ENCODE results near the gene P4HA1.

Gene P4HA1

DNA sequence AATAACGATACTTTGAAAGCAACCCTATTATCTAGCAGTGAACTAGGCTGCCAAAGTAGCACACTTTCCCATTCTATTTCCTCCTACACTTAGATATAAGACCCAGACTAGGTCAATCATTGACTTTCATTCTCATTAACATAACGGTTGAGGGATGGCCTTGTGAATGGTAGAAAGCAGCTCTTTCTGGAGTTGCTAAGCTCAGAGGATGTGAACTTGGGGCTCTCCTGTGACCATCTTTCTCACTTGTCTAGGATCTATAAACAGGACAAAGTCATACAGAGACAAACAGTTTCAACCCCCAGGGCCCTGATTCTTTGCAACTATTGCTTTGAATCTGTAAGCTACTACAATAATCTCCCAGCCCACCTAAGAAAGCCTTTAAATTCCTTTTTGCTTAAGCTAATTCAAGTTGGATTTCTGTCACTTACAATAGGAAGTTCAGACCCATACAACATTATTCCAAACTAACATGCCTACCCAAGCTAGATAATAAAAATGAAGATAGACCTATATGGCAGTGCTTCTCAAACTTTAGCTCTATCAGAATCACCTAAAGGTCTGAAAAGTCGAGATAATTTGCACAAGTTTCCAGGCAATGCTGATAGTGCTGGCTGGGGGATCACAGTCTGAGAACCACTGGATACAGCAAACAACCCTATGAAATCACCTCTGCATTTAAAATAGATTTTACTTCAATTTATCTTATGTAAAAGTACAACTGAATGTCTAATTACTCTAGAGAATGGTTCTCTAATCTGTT lies 16.7 kb downstream of the P4HA1 start:
- DNase-seq (ENCODE audit: insufficient read length, low spot score) (no peak), FAIRE-seq (no peak)
- TF ChIP-seq PAX5 (IDR thresholded peaks at IDR 0.05; ENCODE audit: insufficient read depth, low read length, severe bottlenecking) (no peak), SPI1 (IDR thresholded peaks at IDR 0.05; ENCODE audit: low read depth, low read length) (no peak), POU2F2 (IDR thresholded peaks at IDR 0.05; ENCODE audit: low read depth, low read length) (no peak), TAF1 (IDR thresholded peaks at IDR 0.05; ENCODE audit: low read depth, low read length) (no peak), POLR2AphosphoS5 (IDR thresholded peaks at IDR 0.05; ENCODE audit: low read depth, low read length) (no peak), POLR2A (IDR thresholded peaks at IDR 0.05; ENCODE audit: low read depth, low read length) (no peak)

DNA sequence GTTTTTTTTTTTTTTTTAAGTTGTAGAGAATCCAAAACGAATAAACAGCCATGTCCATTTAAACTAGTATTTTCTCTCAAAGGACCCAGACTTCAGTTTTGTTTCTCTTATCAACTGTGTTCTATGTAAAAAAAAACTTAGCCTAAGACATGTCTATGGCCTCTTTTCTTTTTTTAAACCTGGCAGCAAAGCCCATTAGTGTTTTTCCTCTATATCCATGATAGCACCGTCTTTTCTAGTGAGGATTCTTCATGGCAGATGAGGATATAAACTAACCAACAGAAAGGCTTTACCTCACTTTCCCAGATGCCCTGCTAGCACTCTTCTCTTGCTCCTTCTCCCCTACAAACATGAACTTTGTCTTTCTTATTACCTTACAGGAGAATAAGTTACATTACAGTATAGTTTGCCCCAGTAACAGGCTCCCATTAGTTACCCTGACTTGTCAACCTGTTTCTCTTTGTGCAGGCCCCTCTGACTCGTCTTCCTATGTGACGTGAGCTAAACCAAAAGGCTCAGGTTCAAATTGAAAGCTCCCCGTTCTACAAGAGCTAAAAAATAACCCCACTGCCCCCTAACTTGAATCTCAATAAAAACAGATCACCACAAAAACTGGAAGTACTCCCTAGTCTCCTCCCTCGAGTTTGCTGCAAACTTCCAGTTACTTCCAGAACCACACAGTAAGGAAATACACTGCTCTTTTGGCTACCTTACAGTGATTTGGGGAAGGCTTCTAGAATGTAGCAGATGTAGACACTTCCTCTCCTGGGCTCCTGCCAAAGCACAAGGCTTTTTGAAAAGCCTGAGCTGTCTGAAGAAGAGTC lies 20.1 kb downstream of the P4HA1 start:
- FAIRE-seq (no peak), DNase-seq (ENCODE audit: insufficient read length, low spot score) (no peak)
- TF ChIP-seq SPI1 (IDR thresholded peaks at IDR 0.05; ENCODE audit: low read depth, low read length) (peak; percentile 73), POU2F2 (IDR thresholded peaks at IDR 0.05; ENCODE audit: low read depth, low read length) (no peak), POLR2A (IDR thresholded peaks at IDR 0.05; ENCODE audit: low read depth, low read length) (no peak), PAX5 (IDR thresholded peaks at IDR 0.05; ENCODE audit: insufficient read depth, low read length, severe bottlenecking) (no peak), POLR2AphosphoS5 (IDR thresholded peaks at IDR 0.05; ENCODE audit: low read depth, low read length) (no peak)

- TF ChIP-seq TAF1 (IDR thresholded peaks at IDR 0.05; ENCODE audit: low read depth, low read length) (no peak), SPI1 (IDR thresholded peaks at IDR 0.05; ENCODE audit: low read depth, low read length) (no peak), POLR2AphosphoS5 (IDR thresholded peaks at IDR 0.05; ENCODE audit: low read depth, low read length) (no peak), PAX5 (IDR thresholded peaks at IDR 0.05; ENCODE audit: insufficient read depth, low read length, severe bottlenecking) (no peak), POLR2A (IDR thresholded peaks at IDR 0.05; ENCODE audit: low read depth, low read length) (no peak), POU2F2 (IDR thresholded peaks at IDR 0.05; ENCODE audit: low read depth, low read length) (no peak)
- DNase-seq (ENCODE audit: insufficient read length, low spot score): no peak
- no peak for FAIRE-seq
Measured at GRCh38 chr10:73075829-73076228, 20.8 kb downstream of the P4HA1 start.

DNA sequence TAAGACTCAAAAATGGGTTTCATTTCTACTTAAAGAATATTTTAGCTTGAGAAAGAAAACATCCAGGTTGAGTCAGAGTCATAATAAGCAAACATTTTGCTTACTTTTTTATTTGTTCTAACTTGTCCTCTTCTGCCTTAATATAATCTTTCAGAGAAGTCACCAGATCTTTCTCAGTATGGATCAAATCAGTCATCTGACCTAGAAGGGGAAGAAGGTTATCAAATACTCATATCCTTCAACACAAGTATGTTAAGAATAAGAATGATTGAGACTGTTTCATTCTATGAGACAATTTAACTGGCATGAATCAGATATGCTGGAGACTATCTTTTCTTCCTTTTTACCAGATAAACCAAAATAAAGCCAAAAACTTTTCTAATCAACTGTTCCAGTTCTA lies 23.0 kb downstream of the P4HA1 start:
- FAIRE-seq: no peak
- TF ChIP-seq POLR2A (IDR thresholded peaks at IDR 0.05; ENCODE audit: low read depth, low read length) (no peak), POU2F2 (IDR thresholded peaks at IDR 0.05; ENCODE audit: low read depth, low read length) (no peak), POLR2AphosphoS5 (IDR thresholded peaks at IDR 0.05; ENCODE audit: low read depth, low read length) (no peak), TAF1 (IDR thresholded peaks at IDR 0.05; ENCODE audit: low read depth, low read length) (no peak), PAX5 (IDR thresholded peaks at IDR 0.05; ENCODE audit: insufficient read depth, low read length, severe bottlenecking) (no peak), SPI1 (IDR thresholded peaks at IDR 0.05; ENCODE audit: low read depth, low read length) (no peak)
- no peak for DNase-seq (ENCODE audit: insufficient read length, low spot score)

DNA sequence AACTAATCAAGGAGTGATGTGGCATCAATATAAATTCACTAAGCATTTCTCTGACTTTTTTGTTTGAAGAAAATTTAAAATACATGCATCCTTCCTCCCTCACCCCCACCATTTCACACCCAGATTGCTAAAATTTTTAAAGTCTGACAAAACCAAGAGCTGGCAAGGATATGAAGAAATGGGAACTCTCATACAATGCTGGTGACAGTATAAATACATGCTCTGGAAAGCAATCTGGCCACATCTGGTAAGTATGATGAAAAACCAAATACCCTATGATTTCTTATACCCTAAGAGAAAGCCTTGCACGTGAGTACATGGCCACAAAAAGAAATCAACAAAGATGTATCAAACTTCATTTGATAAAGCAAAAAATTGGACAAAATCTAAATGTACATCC lies 31.2 kb downstream of the P4HA1 start:
- FAIRE-seq (no peak), DNase-seq (ENCODE audit: insufficient read length, low spot score) (no peak)

GRCh38 chr10:73061743-73062142 lies 34.9 kb downstream of the P4HA1 start:
- DNase-seq (ENCODE audit: insufficient read length, low spot score) (no peak), FAIRE-seq (no peak)

More for the DNA sequence above, 31.2 kb downstream of the P4HA1 start:
- TF ChIP-seq SPI1 (IDR thresholded peaks at IDR 0.05; ENCODE audit: low read depth, low read length) (no peak), PAX5 (IDR thresholded peaks at IDR 0.05; ENCODE audit: insufficient read depth, low read length, severe bottlenecking) (no peak), POU2F2 (IDR thresholded peaks at IDR 0.05; ENCODE audit: low read depth, low read length) (no peak), TAF1 (IDR thresholded peaks at IDR 0.05; ENCODE audit: low read depth, low read length) (no peak), POLR2AphosphoS5 (IDR thresholded peaks at IDR 0.05; ENCODE audit: low read depth, low read length) (no peak), POLR2A (IDR thresholded peaks at IDR 0.05; ENCODE audit: low read depth, low read length) (no peak)

GRCh38 chr10:73060738-73061635 lies 35.7 kb downstream of the P4HA1 start:
- DNase-seq (ENCODE audit: insufficient read length, low spot score): no peak
- FAIRE-seq: peak; percentile 45
- TF ChIP-seq POLR2AphosphoS5 (IDR thresholded peaks at IDR 0.05; ENCODE audit: low read depth, low read length) (no peak), POLR2A (IDR thresholded peaks at IDR 0.05; ENCODE audit: low read depth, low read length) (no peak), PAX5 (IDR thresholded peaks at IDR 0.05; ENCODE audit: insufficient read depth, low read length, severe bottlenecking) (no peak), POU2F2 (IDR thresholded peaks at IDR 0.05; ENCODE audit: low read depth, low read length) (no peak), SPI1 (IDR thresholded peaks at IDR 0.05; ENCODE audit: low read depth, low read length) (no peak), TAF1 (IDR thresholded peaks at IDR 0.05; ENCODE audit: low read depth, low read length) (no peak)

More at GRCh38 chr10:73061743-73062142, 34.9 kb downstream of the P4HA1 start:
- TF ChIP-seq SPI1 (IDR thresholded peaks at IDR 0.05; ENCODE audit: low read depth, low read length) (no peak), POLR2A (IDR thresholded peaks at IDR 0.05; ENCODE audit: low read depth, low read length) (no peak), TAF1 (IDR thresholded peaks at IDR 0.05; ENCODE audit: low read depth, low read length) (no peak), PAX5 (IDR thresholded peaks at IDR 0.05; ENCODE audit: insufficient read depth, low read length, severe bottlenecking) (no peak), POLR2AphosphoS5 (IDR thresholded peaks at IDR 0.05; ENCODE audit: low read depth, low read length) (no peak), POU2F2 (IDR thresholded peaks at IDR 0.05; ENCODE audit: low read depth, low read length) (no peak)

DNA sequence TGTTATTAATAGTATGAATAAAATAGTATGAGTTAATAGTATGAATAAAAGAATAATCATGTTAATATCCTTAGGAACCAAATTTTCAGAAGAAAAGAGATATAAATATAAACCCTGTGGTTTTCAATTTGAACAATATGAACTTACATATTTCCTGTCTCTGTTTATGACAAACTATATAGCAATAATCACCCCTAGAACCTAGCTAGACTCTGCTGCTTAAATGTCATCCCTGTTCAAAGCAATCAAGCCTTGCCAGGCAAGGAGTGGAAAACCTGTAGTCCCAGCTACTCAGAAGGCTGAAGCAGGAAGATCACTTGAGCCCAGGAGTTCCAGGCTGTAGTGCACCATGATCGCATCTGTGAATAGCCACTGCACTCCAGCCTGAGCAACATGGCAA lies 36.5 kb downstream of the P4HA1 start:
- no peak for DNase-seq (ENCODE audit: insufficient read length, low spot score)
- TF ChIP-seq PAX5 (IDR thresholded peaks at IDR 0.05; ENCODE audit: insufficient read depth, low read length, severe bottlenecking) (no peak), POU2F2 (IDR thresholded peaks at IDR 0.05; ENCODE audit: low read depth, low read length) (no peak), POLR2AphosphoS5 (IDR thresholded peaks at IDR 0.05; ENCODE audit: low read depth, low read length) (no peak), TAF1 (IDR thresholded peaks at IDR 0.05; ENCODE audit: low read depth, low read length) (no peak), POLR2A (IDR thresholded peaks at IDR 0.05; ENCODE audit: low read depth, low read length) (no peak), SPI1 (IDR thresholded peaks at IDR 0.05; ENCODE audit: low read depth, low read length) (no peak)
- no peak for FAIRE-seq
